Subcutaneous adipose tissue (tissue), 4 donors: ENCODE results near the gene AGAP1. TPM values are rescaled to one million over a fixed set of nuclear protein-coding genes. Genes with fewer than 3 reads are reported as not detected.

Experiments used
- total RNA-seq, 4 donors: library from RNA; depleted of rRNA; stranded (reverse); fragments of >200 nt; gene quantifications; one replicate each; pipeline ENCODE4 v1.1.0, GENCODE V29; 2016
- TF ChIP-seq, protein P1 (sequence below): fragments of 450-650 bp; IDR thresholded peaks from one replicate; pipeline ENCODE4 v1.5.1; 2016; ENCODE audit warnings: low read depth, mild to moderate bottlenecking, control low read depth, antibody characterized with exemption, moderate library complexity

Gene AGAP1
- total RNA-seq, 4 donors from 2014 or later, result 13.6 to 26.3 (median 23.6) TPM

DNA sequence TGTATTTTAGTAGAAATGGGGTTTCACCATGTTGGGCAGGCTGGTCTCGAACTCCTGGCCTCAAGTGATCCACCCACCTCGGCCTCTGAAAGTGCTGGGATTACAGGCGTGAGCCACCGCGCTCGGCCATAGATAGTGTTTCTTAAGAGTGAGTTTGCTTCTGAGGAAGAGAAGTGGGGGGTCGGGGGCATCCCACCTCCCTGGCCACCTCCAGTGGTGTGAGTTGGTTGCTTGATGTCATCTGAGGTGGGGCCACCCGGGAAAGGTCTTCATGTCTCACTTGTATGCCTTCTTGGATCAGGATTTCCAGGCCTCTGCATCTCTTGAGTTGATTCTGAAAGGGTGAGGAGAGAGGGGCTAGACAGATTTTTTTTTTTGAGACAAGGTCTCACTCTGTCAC is 57.1 kb downstream of the AGAP1 start:
- TF ChIP-seq, protein P1, sequence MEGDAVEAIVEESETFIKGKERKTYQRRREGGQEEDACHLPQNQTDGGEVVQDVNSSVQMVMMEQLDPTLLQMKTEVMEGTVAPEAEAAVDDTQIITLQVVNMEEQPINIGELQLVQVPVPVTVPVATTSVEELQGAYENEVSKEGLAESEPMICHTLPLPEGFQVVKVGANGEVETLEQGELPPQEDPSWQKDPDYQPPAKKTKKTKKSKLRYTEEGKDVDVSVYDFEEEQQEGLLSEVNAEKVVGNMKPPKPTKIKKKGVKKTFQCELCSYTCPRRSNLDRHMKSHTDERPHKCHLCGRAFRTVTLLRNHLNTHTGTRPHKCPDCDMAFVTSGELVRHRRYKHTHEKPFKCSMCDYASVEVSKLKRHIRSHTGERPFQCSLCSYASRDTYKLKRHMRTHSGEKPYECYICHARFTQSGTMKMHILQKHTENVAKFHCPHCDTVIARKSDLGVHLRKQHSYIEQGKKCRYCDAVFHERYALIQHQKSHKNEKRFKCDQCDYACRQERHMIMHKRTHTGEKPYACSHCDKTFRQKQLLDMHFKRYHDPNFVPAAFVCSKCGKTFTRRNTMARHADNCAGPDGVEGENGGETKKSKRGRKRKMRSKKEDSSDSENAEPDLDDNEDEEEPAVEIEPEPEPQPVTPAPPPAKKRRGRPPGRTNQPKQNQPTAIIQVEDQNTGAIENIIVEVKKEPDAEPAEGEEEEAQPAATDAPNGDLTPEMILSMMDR, result no peak

DNA sequence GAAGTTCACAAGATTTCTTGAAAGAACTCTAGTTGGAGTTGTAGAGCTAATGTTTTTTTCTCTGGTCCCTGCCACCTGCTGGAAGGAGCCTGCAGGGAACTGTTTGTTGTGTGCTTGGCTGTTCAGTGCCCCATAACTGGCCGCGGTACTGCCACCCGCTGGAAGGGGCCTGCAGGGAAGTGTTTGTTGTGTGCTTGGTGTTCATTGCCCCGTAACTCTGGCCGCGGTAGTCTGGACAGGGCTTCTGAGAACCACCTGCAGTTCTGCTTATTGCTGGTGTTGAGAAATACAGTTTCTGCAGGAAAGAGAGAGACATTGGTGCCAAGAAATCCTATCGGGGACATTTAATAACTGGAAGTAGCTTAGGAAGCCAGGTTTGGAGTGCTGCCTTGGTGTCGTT is 58.1 kb downstream of the AGAP1 start:
- TF ChIP-seq, protein P1, result no peak

DNA sequence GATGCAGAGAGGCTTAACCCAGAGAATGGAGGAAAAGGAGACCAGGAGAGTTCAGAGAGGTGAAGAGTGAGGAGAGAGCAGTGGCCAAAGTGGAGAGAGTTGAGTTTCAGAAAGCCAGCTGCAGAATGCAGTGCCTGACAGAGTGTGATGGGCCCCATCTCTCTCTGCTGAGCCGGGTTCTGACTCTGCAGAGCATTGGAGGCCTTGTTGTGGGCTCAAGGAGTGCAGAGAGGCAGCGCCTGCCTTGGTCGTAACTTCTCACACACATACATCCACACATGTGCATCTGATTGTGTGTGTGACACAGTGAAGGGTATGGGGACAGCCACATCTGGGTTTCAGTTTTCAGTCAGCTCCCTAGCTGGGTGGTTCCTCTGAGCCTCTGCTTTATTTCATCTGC is 58.8 kb downstream of the AGAP1 start:
- TF ChIP-seq, protein P1, result no peak

DNA sequence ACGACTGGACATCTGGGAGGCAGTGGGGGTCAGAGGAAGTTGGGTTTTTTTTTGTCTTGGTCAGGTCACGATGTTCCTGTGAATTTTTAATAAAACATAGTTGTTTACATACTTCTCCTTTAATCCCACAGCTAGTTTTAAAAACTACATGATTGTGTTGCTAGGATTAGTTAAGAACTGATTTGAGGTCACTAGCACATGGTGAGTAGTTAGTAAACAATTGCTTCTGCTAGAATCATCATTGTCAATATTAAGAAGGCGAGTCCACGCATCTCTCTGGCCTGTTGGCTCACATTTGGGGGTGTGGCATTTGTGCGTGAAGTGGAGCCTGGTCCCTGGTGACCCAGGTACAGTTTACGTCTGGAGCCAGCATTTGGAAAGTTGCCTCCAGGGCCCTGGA is 59.4 kb downstream of the AGAP1 start:
- TF ChIP-seq, protein P1, result no peak

DNA sequence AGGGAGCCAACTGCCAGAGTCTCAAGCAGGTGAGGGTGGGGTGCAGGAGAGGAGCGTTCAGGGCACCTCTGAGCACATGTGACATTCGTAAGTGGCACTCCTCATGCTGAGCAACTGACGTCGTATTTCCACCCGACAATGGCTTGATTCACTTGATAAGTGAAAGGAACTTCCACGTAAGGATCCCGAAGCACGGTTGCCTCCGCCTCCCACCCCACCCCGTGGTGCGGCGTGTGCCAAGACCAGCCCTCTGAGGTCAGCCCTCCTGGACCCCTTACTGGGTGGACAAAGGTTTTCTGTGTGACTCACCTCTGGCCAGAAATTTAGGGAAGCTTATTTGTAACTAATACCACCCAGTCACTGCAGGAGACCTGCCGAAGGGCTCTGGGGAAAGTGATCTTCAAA is 59.9 kb downstream of the AGAP1 start:
- TF ChIP-seq, protein P1, result no peak

DNA sequence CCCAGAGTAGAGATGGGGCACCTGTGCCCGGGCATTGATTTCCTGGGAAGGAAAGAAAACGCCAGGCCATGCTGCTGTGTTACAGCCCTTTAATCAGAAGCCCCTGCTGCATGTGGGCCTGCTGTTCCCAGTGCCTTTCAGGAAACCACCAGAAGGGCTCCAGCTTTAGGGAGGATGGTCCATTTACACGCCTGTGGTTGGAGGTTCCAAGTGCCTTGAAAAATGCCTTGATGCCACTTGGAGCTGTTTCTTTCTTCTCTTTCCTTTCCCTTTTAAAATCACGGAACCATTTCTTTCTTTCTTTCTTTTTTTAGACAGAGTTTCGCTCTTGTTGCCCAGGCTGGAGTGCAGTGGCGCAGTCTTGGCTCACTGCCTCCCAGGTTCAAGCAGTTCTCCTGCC is 60.5 kb downstream of the AGAP1 start:
- TF ChIP-seq, protein P1, result no peak

DNA sequence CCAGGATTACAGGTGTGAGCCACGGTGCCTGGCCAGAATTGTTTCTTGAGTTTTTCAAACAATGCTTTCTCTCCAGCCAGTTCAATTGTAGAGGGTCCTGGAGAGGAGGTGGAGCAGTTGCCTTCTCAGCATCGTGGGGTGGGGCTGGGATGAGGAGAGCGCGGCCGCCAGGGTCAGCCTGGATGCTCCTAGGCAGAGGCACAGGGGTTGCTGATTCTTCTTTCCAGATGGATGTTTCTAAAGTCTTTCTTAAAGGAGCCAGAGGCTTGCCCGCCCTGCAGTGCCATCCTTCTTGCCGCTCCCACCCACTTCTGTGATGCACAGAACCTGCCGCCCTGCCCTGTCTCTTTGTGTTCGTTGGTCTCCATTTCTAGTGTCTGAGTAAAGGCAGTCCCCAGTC is 61.1 kb downstream of the AGAP1 start:
- TF ChIP-seq, protein P1, result no peak
